Fibroblast of lung (primary cell): ENCODE results near the gene ZNF69.
"Not testable (repeated sequence)": the region's sequence is repeated elsewhere in the genome, so short reads cannot be mapped to it uniquely, and the experiment has no call there.

Source experiments
- CTCF ChIP-seq, 2 donors: IDR thresholded peaks in 1 of 2; conservative IDR thresholded peaks in 1 of 2; 1 replicate in 1 of 2; 2 replicates in 1 of 2; pipeline ENCODE4 v1.5.1; 2011 to 2012; ENCODE audit warnings: low read length in 2 of 2, control low read depth in 1 of 2, inconsistent platforms in 1 of 2, low read depth in 1 of 2, mild to moderate bottlenecking in 1 of 2
- EZH2 ChIP-seq: IDR thresholded peaks from 2 replicates; pipeline ENCODE4 v1.5.1; 2012; ENCODE audit warnings: low read length, control low read depth, mild to moderate bottlenecking; ENCODE audit errors: missing control alignments

GRCh38 chr19:11867766-11868165 lies 19.8 kb upstream of the ZNF69 start:
- not testable (repeated sequence) for TF ChIP-seq CTCF (conservative IDR thresholded peaks at IDR 0.05 in 1 of 2, IDR thresholded peaks at IDR 0.05 in 1 of 2; ENCODE audit: low read depth in 1 of 2, low read length in 2 of 2); EZH2
